Activated CD8-positive, alpha-beta memory T cell treated with anti-CD3 and anti-CD28 coated beads, Interleukin-2, amount 50 U/mL, for 24 hours (primary cell): ENCODE results near the gene CXXC5.

Source experiments
- DNase-seq: peaks from one replicate; pipeline ENCODE4 v3.0.0-alpha.2; 2020; ENCODE audit errors: extremely low read depth

Gene CXXC5

GRCh38 chr5:139695178-139695573, 47.0 kb downstream of the CXXC5 start:
- no peak for DNase-seq

- no peak for DNase-seq
Observed at GRCh38 chr5:139696167-139696893, 48.2 kb downstream of the CXXC5 start.

GRCh38 chr5:139696894-139697658, 48.9 kb downstream of the CXXC5 start:
- DNase-seq = no peak

GRCh38 chr5:139698490-139699146, 50.5 kb downstream of the CXXC5 start:
- no peak for DNase-seq

- DNase-seq = no peak
Observed at GRCh38 chr5:139699351-139699750, 51.2 kb downstream of the CXXC5 start.

GRCh38 chr5:139700711-139701055, 52.5 kb downstream of the CXXC5 start:
- DNase-seq = no peak

GRCh38 chr5:139701056-139701741, 53.0 kb downstream of the CXXC5 start:
- DNase-seq = no peak

- DNase-seq = no peak
Observed at GRCh38 chr5:139702548-139702947, 54.4 kb downstream of the CXXC5 start.

GRCh38 chr5:139704748-139705147, 56.6 kb downstream of the CXXC5 start:
- DNase-seq = no peak

- no peak for DNase-seq
Observed at GRCh38 chr5:139705191-139705590, 57.0 kb downstream of the CXXC5 start.

- no peak for DNase-seq
Observed at GRCh38 chr5:139705655-139706587, 57.8 kb downstream of the CXXC5 start.

GRCh38 chr5:139707445-139708003, 59.4 kb downstream of the CXXC5 start:
- DNase-seq = no peak

GRCh38 chr5:139708434-139708861, 60.3 kb downstream of the CXXC5 start:
- DNase-seq = no peak

- DNase-seq = no peak
Observed at GRCh38 chr5:139708877-139709581, 60.9 kb downstream of the CXXC5 start.

- no peak for DNase-seq
Observed at GRCh38 chr5:139709582-139710318, 61.6 kb downstream of the CXXC5 start.

- DNase-seq = no peak
Observed at GRCh38 chr5:139710319-139711066, 62.3 kb downstream of the CXXC5 start.

GRCh38 chr5:139711067-139711905, 63.1 kb downstream of the CXXC5 start:
- no peak for DNase-seq

- DNase-seq = no peak
Observed at GRCh38 chr5:139711906-139712224, 63.7 kb downstream of the CXXC5 start.
